Ovary (tissue), 9 donors: ENCODE results near the gene ZNF236. TPM values are rescaled to one million over a fixed set of nuclear protein-coding genes. Genes with fewer than 3 reads are reported as not detected.

ENCODE experiments used
- DNase-seq, 5 donors: peaks; one replicate each; pipeline ENCODE4 v3.0.0-alpha.2; 2019 to 2020
- H3K27ac ChIP-seq, 2 donors: fragments of 200-600 bp; one replicate each; pipeline versions ENCODE4 v1.5.1 to v1.8.0; 2019 to 2022
- H3K27me3 ChIP-seq: fragments of 200-600 bp; one replicate; pipeline ENCODE4 v1.8.0; 2022
- H3K36me3 ChIP-seq: fragments of 200-600 bp; sonication (generic); one replicate; pipeline ENCODE4 v1.5.1; 2019
- H3K4me1 ChIP-seq: one replicate; pipeline ENCODE4 v1.8.1; 2013; ENCODE audit warnings: mild to moderate bottlenecking, moderate library complexity; ENCODE audit not compliant: insufficient read depth
- H3K4me3 ChIP-seq: fragments of 200-600 bp; sonication (generic); one replicate; pipeline ENCODE4 v1.5.1; 2017
- H3K9me3 ChIP-seq, 2 donors: fragments of 200-600 bp in 1 of 2; sonication (generic) in 1 of 2; one replicate each; pipeline versions ENCODE4 v1.5.1 to v1.8.1; 2013 to 2019; ENCODE audit warnings: mild to moderate bottlenecking in 1 of 2, moderate library complexity in 1 of 2
- EP300 ChIP-seq: sonication (generic); formaldehyde crosslinking; IDR thresholded peaks from one replicate; pipeline ENCODE4 v1.6.1; 2017; ENCODE audit warnings: antibody characterized with exemption
- POLR2A ChIP-seq: fragments of 450-650 bp; IDR thresholded peaks from one replicate; pipeline ENCODE4 v1.6.1; 2017; ENCODE audit warnings: antibody characterized with exemption, mild to moderate bottlenecking, moderate library complexity
- WGBS, 3 donors: extraction: QIAGEN DNeasy Blood & Tissue Kit in 1 of 3; methylation state at CpG; one replicate each; pipeline versions ENCODE4 v1.1.5 to v1.1.7; 2013 to 2017; 5-methylcytosine and 5-hydroxymethylcytosine counted together
- intact Hi-C, 4 donors: fragments of 100-400 bp; cut with DNase I; formaldehyde crosslinking; loops; one replicate each; pipeline versions ENCODE4 v1.11.0 to v1.15.1; 2022 to 2023
- polyA plus RNA-seq, 2 donors: library from polyadenylated mRNA; stranded (reverse); fragments of 200-250 nt in 1 of 2; fragments of 350-450 nt in 1 of 2; fragmentation: Illumina TruSeq in 1 of 2; extraction: RNeasy Lipid Tissue Mini Kit (QIAGEN cat#74804) in 1 of 2; gene quantifications; one replicate each; pipeline ENCODE4 v1.2.3, GENCODE V29; 2013 to 2014
- total RNA-seq, 7 donors: library from RNA; depleted of rRNA in 2 of 7; stranded (reverse); fragments of >200 nt in 2 of 7; fragmentation: NEBNext Ultra II Directional in 3 of 7; extraction: Animal tissue kit (Norgen Biotek cat#: 25700) in 3 of 7; gene quantifications; one replicate each; pipeline versions ENCODE4 v1.1.0 to v1.2.4, GENCODE V29; 2016 to 2023
- TF ChIP-seq, protein P1 (sequence below), 3 donors: fragments of 450-650 bp in 2 of 3; fragments of 200-600 bp in 1 of 3; IDR thresholded peaks; one replicate each; pipeline versions ENCODE4 v1.5.1 to v1.8.0; 2016 to 2022; ENCODE audit warnings: antibody characterized with exemption in 3 of 3, mild to moderate bottlenecking in 1 of 3
- donor health status: DM: no; HTN: no; CAD: no; lungs with moderate emphysema.
- donor health status: DM: no; HTN: no; CAD: no.
- donor health status: Bipolar disorder and iron deficiency.
- donor health status: DM: yes; HTN: yes; CAD: no.
- donor health status: DM: no; HTN: no; CAD: no.
- donor health status: DM: yes; HTN: yes; CAD: no.

ZNF236 gene
- total and polyA plus RNA-seq, 9 donors = 3.9 to 30.3 (median 24.1) TPM

DNA sequence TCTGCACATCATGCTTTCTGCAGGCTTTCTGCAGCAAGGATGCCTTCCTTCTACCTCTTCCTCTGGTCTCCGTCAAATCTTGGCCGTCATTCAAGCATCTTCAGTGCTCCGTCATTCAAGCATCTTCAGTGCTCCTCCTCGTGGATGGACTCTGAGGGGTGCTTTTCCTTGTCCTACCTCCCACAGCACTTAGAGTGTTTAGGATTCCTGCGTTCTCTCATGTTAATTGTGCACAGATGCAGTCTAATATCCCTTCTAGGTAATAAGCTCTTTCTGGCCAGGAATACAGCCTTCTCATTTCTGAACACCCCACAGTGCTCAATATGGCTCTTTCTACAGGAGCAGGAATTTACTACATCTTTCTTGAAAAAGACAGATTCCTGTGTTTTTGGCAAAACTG, 59.8 kb downstream of the ZNF236 start:
- H3K36me3 ChIP-seq = no peaks in the 10 kb centered on the region
- no peaks in the 10 kb centered on the region for H3K9me3 ChIP-seq
- H3K27me3 ChIP-seq = no peaks in the 10 kb centered on the region
- no peaks in the 10 kb centered on the region for H3K4me1 ChIP-seq
- 67 to 70% (median 69%) methylated on average over 5 of the region's 5 CpGs for WGBS, 3 donors
- H3K27ac ChIP-seq = no peak overlapping the region
- no peak overlapping the region for H3K4me3 ChIP-seq
- TF ChIP-seq, protein P1, sequence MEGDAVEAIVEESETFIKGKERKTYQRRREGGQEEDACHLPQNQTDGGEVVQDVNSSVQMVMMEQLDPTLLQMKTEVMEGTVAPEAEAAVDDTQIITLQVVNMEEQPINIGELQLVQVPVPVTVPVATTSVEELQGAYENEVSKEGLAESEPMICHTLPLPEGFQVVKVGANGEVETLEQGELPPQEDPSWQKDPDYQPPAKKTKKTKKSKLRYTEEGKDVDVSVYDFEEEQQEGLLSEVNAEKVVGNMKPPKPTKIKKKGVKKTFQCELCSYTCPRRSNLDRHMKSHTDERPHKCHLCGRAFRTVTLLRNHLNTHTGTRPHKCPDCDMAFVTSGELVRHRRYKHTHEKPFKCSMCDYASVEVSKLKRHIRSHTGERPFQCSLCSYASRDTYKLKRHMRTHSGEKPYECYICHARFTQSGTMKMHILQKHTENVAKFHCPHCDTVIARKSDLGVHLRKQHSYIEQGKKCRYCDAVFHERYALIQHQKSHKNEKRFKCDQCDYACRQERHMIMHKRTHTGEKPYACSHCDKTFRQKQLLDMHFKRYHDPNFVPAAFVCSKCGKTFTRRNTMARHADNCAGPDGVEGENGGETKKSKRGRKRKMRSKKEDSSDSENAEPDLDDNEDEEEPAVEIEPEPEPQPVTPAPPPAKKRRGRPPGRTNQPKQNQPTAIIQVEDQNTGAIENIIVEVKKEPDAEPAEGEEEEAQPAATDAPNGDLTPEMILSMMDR (IDR thresholded peaks at IDR 0.05) = no peak
- TF ChIP-seq POLR2A (no peak), EP300 (no peak)
- intact Hi-C loops = no loop called here
- DNase-seq = no peak

DNA sequence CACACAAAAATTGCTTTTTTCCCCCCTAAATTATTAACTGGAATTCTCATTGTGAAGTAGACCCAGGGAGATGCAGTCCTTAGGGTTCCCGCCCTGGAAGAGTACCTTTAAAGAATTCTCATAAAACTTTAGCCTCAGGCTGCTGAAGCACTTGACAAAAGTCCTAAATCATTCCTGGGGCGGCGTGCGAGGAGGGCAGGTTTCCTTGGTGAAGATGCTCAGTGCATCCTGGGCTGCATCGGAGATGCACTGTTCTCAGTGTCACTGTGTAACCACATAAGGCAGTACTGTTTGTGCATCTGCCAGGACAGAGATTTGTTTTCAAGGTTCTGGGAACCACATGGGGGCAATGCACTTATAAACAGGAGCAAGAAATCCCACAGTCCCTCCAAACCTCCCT, 62.6 kb downstream of the ZNF236 start:
- no peak overlapping the region for H3K27ac ChIP-seq
- no peak overlapping the region for H3K4me3 ChIP-seq
- H3K27me3 ChIP-seq = no peaks in the 10 kb centered on the region
- no peaks in the 10 kb centered on the region for H3K4me1 ChIP-seq
- H3K36me3 ChIP-seq = no peaks in the 10 kb centered on the region
- intact Hi-C loops = no loop called here
- H3K9me3 ChIP-seq = no peaks in the 10 kb centered on the region
- no peak for TF ChIP-seq EP300
- TF ChIP-seq POLR2A = no peak
- TF ChIP-seq, protein P1 (IDR thresholded peaks at IDR 0.05) = no peak
- no peak for DNase-seq
- 87 to 91% (median 90%) methylated on average over 5 of the region's 5 CpGs for whole genome bisulfite sequencing, 3 donors

DNA sequence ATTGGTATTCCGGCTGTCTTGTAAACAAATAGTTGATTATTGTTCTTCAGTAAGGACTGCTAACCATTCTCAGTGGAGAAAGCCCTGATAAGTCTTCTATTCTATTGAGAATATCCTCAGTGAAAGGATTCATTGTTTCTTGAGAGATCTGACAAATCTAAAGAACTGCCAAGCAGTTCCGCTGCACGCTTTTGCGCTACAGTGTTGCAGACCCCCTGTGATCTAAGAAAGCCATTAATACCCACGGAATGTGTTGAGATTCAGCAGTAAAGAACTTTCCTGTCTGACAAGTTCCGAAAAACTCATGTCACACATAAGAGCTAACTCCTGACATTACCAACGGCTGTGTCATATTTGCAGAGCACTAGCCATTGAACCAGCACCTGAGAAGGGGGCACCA, 63.8 kb downstream of the ZNF236 start:
- no peak for DNase-seq
- H3K4me3 ChIP-seq = no peak overlapping the region
- 89 to 92% (median 90%) methylated on average over 7 of the region's 7 CpGs for WGBS, 3 donors
- no peaks in the 10 kb centered on the region for H3K36me3 ChIP-seq
- H3K27me3 ChIP-seq = no peaks in the 10 kb centered on the region
- H3K9me3 ChIP-seq = no peaks in the 10 kb centered on the region
- H3K27ac ChIP-seq = no peak overlapping the region
- TF ChIP-seq POLR2A = no peak
- no peak for TF ChIP-seq EP300
- TF ChIP-seq, protein P1 (IDR thresholded peaks at IDR 0.05) = no peak
- intact Hi-C loops = no loop called here
- H3K4me1 ChIP-seq = no peaks in the 10 kb centered on the region

GRCh38 chr18:76889091-76889699, 66.8 kb downstream of the ZNF236 start:
- no peak for TF ChIP-seq POLR2A
- TF ChIP-seq EP300 = no peak
- TF ChIP-seq, protein P1 (IDR thresholded peaks at IDR 0.05) = no peak
- WGBS, 3 donors = 95 to 96% (median 96%) methylated on average over 8 of the region's 8 CpGs
- H3K36me3 ChIP-seq = no peaks in the 10 kb centered on the region
- H3K9me3 ChIP-seq = no peaks in the 10 kb centered on the region
- intact Hi-C loops = no loop called here
- no peak overlapping the region for H3K27ac ChIP-seq
- no peaks in the 10 kb centered on the region for H3K4me1 ChIP-seq
- H3K27me3 ChIP-seq = no peaks in the 10 kb centered on the region
- DNase-seq = no peak
- H3K4me3 ChIP-seq = no peak overlapping the region
